Erythroblast (primary cell): ENCODE data around the gene HBM.
A peak's percentile ranks its signal among the peaks of the same experiment; 100 is the strongest.
"Not testable (repeated sequence)": the region's sequence is repeated elsewhere in the genome, so short reads cannot be mapped to it uniquely, and the experiment has no call there.

Experiments
- DNase-seq, 2 experiments: peaks; one replicate each; lab custom pipeline; 2025; lab: John Stamatoyannopoulos, UW
- GATA1 ChIP-seq: IDR thresholded peaks from 2 replicates; pipeline ENCODE4 v1.6.1; 2011; ENCODE audit warnings: low read depth, mild to moderate bottlenecking, control low read depth, low read length, moderate library complexity
- POLR2A ChIP-seq: IDR thresholded peaks from 2 replicates; pipeline ENCODE4 v1.6.1; 2011; ENCODE audit warnings: mild to moderate bottlenecking, low read length

HBM gene

GRCh38 chr16:168424-168823, 2.6 kb downstream of the HBM start:
- TF ChIP-seq GATA1 = no peak
- TF ChIP-seq POLR2A = no peak
- DNase-seq = peak; percentile 55 to 74

- TF ChIP-seq GATA1 = no peak
- no peak for TF ChIP-seq POLR2A
- peak in 1 of 2 experiments; percentile 37 for DNase-seq
Observed at GRCh38 chr16:169014-169413, 3.2 kb downstream of the HBM start.

GRCh38 chr16:170088-170507, 4.3 kb downstream of the HBM start:
- TF ChIP-seq POLR2A = peak; percentile 34
- peak; percentile 69 to 73 for DNase-seq

GRCh38 chr16:170788-171187, 5.0 kb downstream of the HBM start:
- DNase-seq = no peak
- TF ChIP-seq POLR2A (no peak), GATA1 (no peak)

- DNase-seq = not testable (repeated sequence)
Observed at GRCh38 chr16:172374-172941, 6.7 kb downstream of the HBM start, which contains the start of gene HBA2. HBA2 (plus strand) TSS chr16:172876; CDS start chr16:172913, 37 bp downstream.

- DNase-seq = peak; percentile 61 to 78
Observed at GRCh38 chr16:173211-173854, 7.6 kb downstream of the HBM start.

- TF ChIP-seq POLR2A = peak; percentile 73
- peak; percentile 83 to 84 for DNase-seq
Observed at GRCh38 chr16:173928-174769, 8.4 kb downstream of the HBM start.

GRCh38 chr16:175011-175949, 9.5 kb downstream of the HBM start:
- TF ChIP-seq GATA1 (no peak), POLR2A (peak; percentile 45)
- DNase-seq = peak; percentile 82 to 84

- DNase-seq = not testable (repeated sequence)
Observed at GRCh38 chr16:176006-176405, 10.2 kb downstream of the HBM start.

GRCh38 chr16:176477-177382, 11.0 kb downstream of the HBM start, which contains the start of gene HBA1:
HBA1 (plus strand) TSS chr16:176680; CDS start chr16:176717, 37 bp downstream.
- peak; percentile 74 for TF ChIP-seq POLR2A
- peak; percentile 59 to 72 for DNase-seq

GRCh38 chr16:177394-177822, 11.6 kb downstream of the HBM start:
- TF ChIP-seq POLR2A (no peak), GATA1 (no peak)
- peak; percentile 66 to 79 for DNase-seq

- peak; percentile 83 to 84 for DNase-seq
- TF ChIP-seq POLR2A (peak; percentile 95), GATA1 (no peak)
Observed at GRCh38 chr16:177981-178667, 12.3 kb downstream of the HBM start.
